ENCODE results near the gene PTPRD. TPM values are rescaled to one million over a fixed set of nuclear protein-coding genes. Genes with fewer than 3 reads are reported as not detected.

Gene PTPRD
- total RNA-seq, 2 donors from 2014 or later, result 19.6 to 101 TPM

DNA sequence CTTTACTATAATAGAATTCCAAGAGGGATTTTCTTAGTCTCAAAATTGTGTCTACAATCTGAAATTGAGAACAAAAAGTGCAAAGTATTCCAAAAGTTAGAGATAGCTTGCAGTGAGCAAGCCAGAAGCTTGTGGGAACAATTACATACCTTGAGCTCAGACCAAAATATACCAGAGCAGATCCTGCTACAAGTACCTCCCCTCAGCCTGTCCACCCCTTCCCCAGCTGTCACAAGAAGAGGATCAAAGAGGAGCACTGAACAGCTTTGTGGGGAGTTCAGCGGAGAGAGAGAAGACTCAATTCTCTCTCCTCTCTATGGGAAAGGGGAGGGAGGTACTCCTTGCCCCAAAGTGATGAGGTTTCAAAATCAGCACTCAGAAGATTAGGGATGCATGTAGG, 1944.1 kb downstream of the PTPRD start:
- Histone ChIP-seq H3K9me3 (no peaks in the 10 kb centered on the region), H3K36me3 (no peaks in the 10 kb centered on the region), H3K27ac (no peak overlapping the region), H3K4me3 (no peak overlapping the region), H3K4me1 (ENCODE audit: control insufficient read depth in 1 of 2, low read depth in 2 of 2) (peaks cover 2 to 5% of the 10 kb centered on the region in 2 donors), H3K27me3 (replicated peaks; ENCODE audit: insufficient read depth) (no peaks in the 10 kb centered on the region)
- TF ChIP-seq, protein P1, sequence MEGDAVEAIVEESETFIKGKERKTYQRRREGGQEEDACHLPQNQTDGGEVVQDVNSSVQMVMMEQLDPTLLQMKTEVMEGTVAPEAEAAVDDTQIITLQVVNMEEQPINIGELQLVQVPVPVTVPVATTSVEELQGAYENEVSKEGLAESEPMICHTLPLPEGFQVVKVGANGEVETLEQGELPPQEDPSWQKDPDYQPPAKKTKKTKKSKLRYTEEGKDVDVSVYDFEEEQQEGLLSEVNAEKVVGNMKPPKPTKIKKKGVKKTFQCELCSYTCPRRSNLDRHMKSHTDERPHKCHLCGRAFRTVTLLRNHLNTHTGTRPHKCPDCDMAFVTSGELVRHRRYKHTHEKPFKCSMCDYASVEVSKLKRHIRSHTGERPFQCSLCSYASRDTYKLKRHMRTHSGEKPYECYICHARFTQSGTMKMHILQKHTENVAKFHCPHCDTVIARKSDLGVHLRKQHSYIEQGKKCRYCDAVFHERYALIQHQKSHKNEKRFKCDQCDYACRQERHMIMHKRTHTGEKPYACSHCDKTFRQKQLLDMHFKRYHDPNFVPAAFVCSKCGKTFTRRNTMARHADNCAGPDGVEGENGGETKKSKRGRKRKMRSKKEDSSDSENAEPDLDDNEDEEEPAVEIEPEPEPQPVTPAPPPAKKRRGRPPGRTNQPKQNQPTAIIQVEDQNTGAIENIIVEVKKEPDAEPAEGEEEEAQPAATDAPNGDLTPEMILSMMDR (IDR thresholded peaks at IDR 0.05), result no peak
- ATAC-seq (ENCODE audit: insufficient number of reproducible peaks, low FRiP score, low read depth) (no peak), DNase-seq (ENCODE audit: low spot score) (no peak)

DNA sequence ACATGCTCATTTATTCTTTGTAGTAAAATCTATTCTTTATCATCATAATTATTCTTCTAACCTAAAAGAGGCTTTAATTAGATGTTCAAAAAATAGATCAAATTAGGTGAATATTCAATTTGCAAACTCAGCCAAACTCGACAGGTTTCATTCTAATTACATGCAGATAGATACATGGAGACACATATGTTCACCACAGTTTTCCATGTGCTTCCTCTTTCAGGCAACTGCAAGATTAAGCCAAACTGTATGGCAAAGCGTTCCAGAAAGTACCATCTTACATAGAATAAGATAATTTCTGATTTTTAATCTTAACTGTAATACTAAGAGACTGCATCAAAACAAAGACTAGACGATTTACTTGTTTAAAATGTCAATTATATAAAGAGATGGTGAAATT, 1944.6 kb downstream of the PTPRD start:
- Histone ChIP-seq H3K27me3 (replicated peaks; ENCODE audit: insufficient read depth) (no peaks in the 10 kb centered on the region), H3K4me3 (no peak overlapping the region), H3K4me1 (ENCODE audit: control insufficient read depth in 1 of 2, low read depth in 2 of 2) (peaks cover 2 to 5% of the 10 kb centered on the region in 2 donors), H3K36me3 (no peaks in the 10 kb centered on the region), H3K27ac (no peak overlapping the region), H3K9me3 (no peaks in the 10 kb centered on the region)
- ATAC-seq (ENCODE audit: insufficient number of reproducible peaks, low FRiP score, low read depth), result no peak
- TF ChIP-seq, protein P1 (IDR thresholded peaks at IDR 0.05), result no peak
- no peak for DNase-seq (ENCODE audit: low spot score)

DNA sequence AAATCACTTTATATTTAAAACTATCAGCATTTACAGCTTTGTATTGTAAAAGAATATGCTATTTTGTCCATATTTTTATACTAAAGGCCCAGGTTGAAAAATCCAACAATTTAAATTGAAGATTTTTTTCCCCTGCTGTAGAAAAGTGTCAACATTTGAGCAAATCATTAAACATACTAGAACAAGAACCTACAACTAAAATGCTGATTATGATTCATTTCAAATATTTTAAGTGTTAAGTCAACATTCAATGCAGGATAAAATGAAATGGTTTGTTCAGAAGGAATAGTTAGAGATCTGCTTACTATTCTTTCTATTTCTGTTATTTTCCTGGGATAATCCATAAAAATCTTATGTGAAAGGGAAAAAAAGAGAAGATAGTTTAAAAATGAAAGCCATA, 1946.7 kb downstream of the PTPRD start:
- Histone ChIP-seq H3K4me1 (ENCODE audit: control insufficient read depth in 1 of 2, low read depth in 2 of 2) (peaks cover 3 to 11% of the 10 kb centered on the region in 2 donors), H3K4me3 (no peak overlapping the region), H3K36me3 (no peaks in the 10 kb centered on the region), H3K27me3 (replicated peaks; ENCODE audit: insufficient read depth) (no peaks in the 10 kb centered on the region), H3K27ac (no peak overlapping the region), H3K9me3 (no peaks in the 10 kb centered on the region)
- DNase-seq (ENCODE audit: low spot score) (no peak), ATAC-seq (ENCODE audit: insufficient number of reproducible peaks, low FRiP score, low read depth) (no peak)
- TF ChIP-seq, protein P1 (IDR thresholded peaks at IDR 0.05), result no peak

DNA sequence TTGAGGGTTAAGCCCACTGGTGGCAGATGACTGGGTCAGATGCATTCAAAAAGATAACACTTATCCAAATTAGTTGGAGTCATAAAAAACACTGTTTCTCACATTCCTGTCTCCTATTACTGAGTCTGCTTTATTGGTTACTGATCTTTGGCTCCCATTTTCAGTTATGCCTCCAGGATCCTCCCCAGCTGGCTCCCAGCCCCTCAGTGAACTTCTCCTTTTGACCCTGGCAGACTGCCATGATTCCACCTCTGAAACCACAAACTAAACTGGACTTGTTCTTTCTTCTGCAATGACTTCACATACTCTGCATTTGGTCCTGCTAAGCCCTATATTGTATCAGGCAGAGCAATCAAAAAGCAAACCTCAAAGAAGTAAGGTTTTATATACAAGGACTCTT, 1952.4 kb downstream of the PTPRD start:
- no peak overlapping the region for H3K4me3 ChIP-seq
- no peaks in the 10 kb centered on the region for H3K9me3 ChIP-seq
- ATAC-seq (ENCODE audit: insufficient number of reproducible peaks, low FRiP score, low read depth), result no peak
- H3K27me3 ChIP-seq (replicated peaks; ENCODE audit: insufficient read depth), result no peaks in the 10 kb centered on the region
- DNase-seq (ENCODE audit: low spot score), result no peak
- TF ChIP-seq, protein P1 (IDR thresholded peaks at IDR 0.05), result no peak
- peaks cover 11 to 30% of the 10 kb centered on the region in 2 donors for H3K4me1 ChIP-seq (ENCODE audit: control insufficient read depth in 1 of 2, low read depth in 2 of 2)
- no peaks in the 10 kb centered on the region for H3K36me3 ChIP-seq
- no peak overlapping the region for H3K27ac ChIP-seq

DNA sequence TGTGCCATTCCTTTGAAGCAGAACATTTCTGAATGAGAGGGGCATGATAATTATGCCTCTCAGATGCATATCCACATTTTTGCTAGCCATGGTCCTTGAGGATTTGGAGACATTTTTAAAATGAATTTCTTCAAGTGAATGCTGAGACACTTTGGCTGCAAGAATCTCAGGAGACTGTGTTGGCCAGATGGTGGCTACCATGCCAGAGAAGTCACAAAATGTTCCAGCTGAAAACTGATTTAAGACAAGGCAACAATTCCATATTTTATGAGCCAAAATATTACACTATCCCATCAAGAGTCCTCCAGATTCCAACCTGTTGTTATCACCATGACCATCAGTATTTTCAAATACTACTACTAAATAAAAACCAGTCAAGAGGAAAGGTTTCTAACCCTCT, 1953.7 kb downstream of the PTPRD start:
- H3K36me3 ChIP-seq, result no peaks in the 10 kb centered on the region
- DNase-seq (ENCODE audit: low spot score) (no peak), ATAC-seq (ENCODE audit: insufficient number of reproducible peaks, low FRiP score, low read depth) (no peak)
- H3K9me3 ChIP-seq, result no peaks in the 10 kb centered on the region
- H3K4me1 ChIP-seq (ENCODE audit: control insufficient read depth in 1 of 2, low read depth in 2 of 2), result peaks cover 11 to 30% of the 10 kb centered on the region in 2 donors
- no peaks in the 10 kb centered on the region for H3K27me3 ChIP-seq (replicated peaks; ENCODE audit: insufficient read depth)
- H3K27ac ChIP-seq, result no peak overlapping the region
- no peak overlapping the region for H3K4me3 ChIP-seq
- TF ChIP-seq, protein P1 (IDR thresholded peaks at IDR 0.05), result no peak
